HG03097 (cell line): Measurements from ENCODE around the gene ZNF606.

ENCODE experiments used
- ATAC-seq: cut with Tn5 transposase; IDR thresholded peaks from one replicate; pipeline ENCODE4 v1.9.1; 2021; ENCODE audit not compliant: unreplicated experiment, low FRiP score

The ZNF606 gene

GRCh38 chr19:58002384-58003173 is at the start of gene ZNF606:
TSS of gene ZNF606 (minus strand) at chr19:58002820. CDS start at chr19:58001319, 1,501 bp downstream.
- peak; percentile 95 for ATAC-seq

GRCh38 chr19:58052256-58052655 is 49.6 kb upstream of the ZNF606 start:
- no peak for ATAC-seq

GRCh38 chr19:58047672-58048071 is 45.1 kb upstream of the ZNF606 start:
- no peak for ATAC-seq

- ATAC-seq = no peak
These were observed 44.2 kb upstream of the ZNF606 start for GRCh38 chr19:58046856-58047255.

- ATAC-seq = no peak
These were observed 42.9 kb upstream of the ZNF606 start for GRCh38 chr19:58045411-58046050.

GRCh38 chr19:58044886-58045285 is 42.3 kb upstream of the ZNF606 start:
- ATAC-seq = no peak

GRCh38 chr19:58044391-58044790 is 41.8 kb upstream of the ZNF606 start:
- no peak for ATAC-seq

GRCh38 chr19:58042495-58043340 is 40.1 kb upstream of the ZNF606 start:
- no peak for ATAC-seq

- no peak for ATAC-seq
These were observed 38.3 kb upstream of the ZNF606 start for GRCh38 chr19:58040751-58041525.

GRCh38 chr19:58038688-58039204 is 36.1 kb upstream of the ZNF606 start:
- no peak for ATAC-seq

- ATAC-seq = no peak
These were observed 35.5 kb upstream of the ZNF606 start for GRCh38 chr19:58037927-58038687.

GRCh38 chr19:58035863-58036262 is 33.2 kb upstream of the ZNF606 start:
- no peak for ATAC-seq

GRCh38 chr19:58034477-58034793 is 31.8 kb upstream of the ZNF606 start:
- no peak for ATAC-seq

- no peak for ATAC-seq
These were observed 31.3 kb upstream of the ZNF606 start, which contains the start of gene ZSCAN1 for GRCh38 chr19:58033741-58034476. TSS of gene ZSCAN1 (plus strand) at chr19:58034025. CDS start at chr19:58037837, 3,812 bp downstream.

- no peak for ATAC-seq
These were observed 22.0 kb upstream of the ZNF606 start for GRCh38 chr19:58024661-58025060.

- ATAC-seq = no peak
These were observed 19.7 kb upstream of the ZNF606 start for GRCh38 chr19:58022283-58022660.

- ATAC-seq = no peak
These were observed 19.1 kb upstream of the ZNF606 start for GRCh38 chr19:58021541-58022282.

- ATAC-seq = no peak
These were observed 17.5 kb upstream of the ZNF606 start for GRCh38 chr19:58020129-58020528.
